Ramos (cell line): ENCODE results near the gene TRIM14.
"Not testable (repeated sequence)": the region's sequence is repeated elsewhere in the genome, so short reads cannot be mapped to it uniquely, and the experiment has no call there.

Experiments used
- in situ Hi-C: fragments of 300-500 bp; cut with MboI; formaldehyde crosslinking; loops from one replicate; pipeline ENCODE4 v1.14.3; 2022; ENCODE audit warnings: low sequenced_read_pairs; ENCODE audit not compliant: unreplicated experiment

Gene TRIM14

GRCh38 chr9:98117984-98118639 lies 910 bp downstream of the TRIM14 start:
- in situ Hi-C loops = loop anchor here (25.0 kb wide), 1 partner anchor 1969 kb away; the partner anchor contains the start of genes ERP44 and INVS

GRCh38 chr9:98117097-98117496 lies 1.9 kb downstream of the TRIM14 start:
- in situ Hi-C loops = loop anchor here (25.0 kb wide), 1 partner anchor 1970 kb away; the partner anchor contains the start of genes ERP44 and INVS

- in situ Hi-C loops = loop anchor here (25.0 kb wide), 1 partner anchor 1978 kb away; the partner anchor contains the start of genes ERP44 and INVS
Observed at GRCh38 chr9:98109052-98109451, 10.0 kb downstream of the TRIM14 start.

- in situ Hi-C loops = loop anchor here (25.0 kb wide), 1 partner anchor 1979 kb away; the partner anchor contains the start of genes ERP44 and INVS
Observed at GRCh38 chr9:98108531-98109031, 10.4 kb downstream of the TRIM14 start.

- in situ Hi-C loops = loop anchor here (25.0 kb wide), 1 partner anchor 1979 kb away; the partner anchor contains the start of genes ERP44 and INVS
Observed at GRCh38 chr9:98107926-98108325, 11.1 kb downstream of the TRIM14 start.

- in situ Hi-C loops = loop anchor here (25.0 kb wide), 1 partner anchor 1982 kb away; the partner anchor contains the start of genes ERP44 and INVS
Observed at GRCh38 chr9:98105006-98105405, 14.0 kb downstream of the TRIM14 start.

- in situ Hi-C loops = loop anchor here (25.0 kb wide), 1 partner anchor 1983 kb away; the partner anchor contains the start of genes ERP44 and INVS
Observed at GRCh38 chr9:98104445-98104881, 14.6 kb downstream of the TRIM14 start.

- in situ Hi-C loops = loop anchor here (25.0 kb wide), 1 partner anchor 1985 kb away; the partner anchor contains the start of genes ERP44 and INVS
Observed at GRCh38 chr9:98101868-98102273, 17.2 kb downstream of the TRIM14 start.

- in situ Hi-C loops = loop anchor here (25.0 kb wide), 1 partner anchor 1986 kb away; the partner anchor contains the start of genes ERP44 and INVS
Observed at GRCh38 chr9:98101416-98101815, 17.6 kb downstream of the TRIM14 start.

GRCh38 chr9:98100456-98100855 lies 18.6 kb downstream of the TRIM14 start:
- in situ Hi-C loops = loop anchor here (25.0 kb wide), 1 partner anchor 1987 kb away; the partner anchor contains the start of genes ERP44 and INVS

- in situ Hi-C loops = loop anchor here (25.0 kb wide), 1 partner anchor 1987 kb away; the partner anchor contains the start of genes ERP44 and INVS
Observed at GRCh38 chr9:98099898-98100297, 19.1 kb downstream of the TRIM14 start.

GRCh38 chr9:98099346-98099745 lies 19.7 kb downstream of the TRIM14 start:
- in situ Hi-C loops = no loop called here

GRCh38 chr9:98097836-98098235 lies 21.2 kb downstream of the TRIM14 start:
- in situ Hi-C loops = no loop called here

- in situ Hi-C loops = no loop called here
Observed at GRCh38 chr9:98096091-98096490, 22.9 kb downstream of the TRIM14 start.

- in situ Hi-C loops = no loop called here
Observed at GRCh38 chr9:98095401-98095800, 23.6 kb downstream of the TRIM14 start.

GRCh38 chr9:98094851-98095250 lies 24.2 kb downstream of the TRIM14 start:
- in situ Hi-C loops = no loop called here

- in situ Hi-C loops = no loop called here
Observed at GRCh38 chr9:98094316-98094715, 24.7 kb downstream of the TRIM14 start.

- in situ Hi-C loops = no loop called here
Observed at GRCh38 chr9:98092613-98092931, 26.4 kb downstream of the TRIM14 start.

- in situ Hi-C loops = no loop called here
Observed at GRCh38 chr9:98091735-98092612, 27.0 kb downstream of the TRIM14 start.

- in situ Hi-C loops = not testable (repeated sequence)
Observed at GRCh38 chr9:98090674-98091073, 28.3 kb downstream of the TRIM14 start.
